ENCODE results near the gene BTG2. TPM values are rescaled to one million over a fixed set of nuclear protein-coding genes. Genes with fewer than 3 reads are reported as not detected.

BTG2 gene
- total RNA-seq, 1 donor from 2014 or later: 32.4 TPM

DNA sequence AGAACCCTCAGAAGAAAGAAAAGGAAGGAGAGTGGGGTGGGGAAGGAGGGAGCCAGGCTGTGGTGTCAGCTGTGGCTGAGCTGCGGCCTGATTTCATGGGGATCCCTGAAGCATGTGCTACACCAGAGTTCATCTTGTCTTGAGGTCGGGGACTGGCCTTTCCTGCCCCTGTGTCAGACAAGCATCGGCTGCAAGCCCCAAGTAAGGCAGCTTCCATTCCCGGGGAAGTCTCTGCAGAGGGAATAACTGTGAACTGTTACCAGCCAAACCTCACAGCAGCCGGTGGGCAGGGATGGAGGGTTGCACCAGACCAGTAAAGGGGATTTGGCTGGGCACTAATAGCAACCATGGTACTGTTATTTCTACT lies 35.7 kb upstream of the BTG2 start:
- no peaks in the 10 kb centered on the region for H3K27me3 ChIP-seq (ENCODE audit: control insufficient read depth in 3 of 3, insufficient read depth in 3 of 3, low read length in 3 of 3)
- H3K4me1 ChIP-seq (ENCODE audit: control insufficient read depth in 3 of 3, insufficient read depth in 3 of 3, low read length in 3 of 3): peaks cover 49 to 60% (median 59%) of the 10 kb centered on the region in 3 donors
- no peaks in the 10 kb centered on the region for H3K36me3 ChIP-seq (ENCODE audit: control insufficient read depth in 3 of 3, insufficient read depth in 3 of 3, low read length in 3 of 3)
- peak overlapping the region; percentile 69 for H3K27ac ChIP-seq (ENCODE audit: low read depth, low read length)
- no peaks in the 10 kb centered on the region for H3K9me3 ChIP-seq (ENCODE audit: control insufficient read depth in 3 of 3, low read length in 3 of 3)
- no peak overlapping the region for H3K4me3 ChIP-seq (ENCODE audit: low read length in 3 of 3)
- peak overlapping the region in 1 of 3 donors; percentile 28 for H3K9ac ChIP-seq (ENCODE audit: low read depth in 1 of 3, low read length in 3 of 3)

DNA sequence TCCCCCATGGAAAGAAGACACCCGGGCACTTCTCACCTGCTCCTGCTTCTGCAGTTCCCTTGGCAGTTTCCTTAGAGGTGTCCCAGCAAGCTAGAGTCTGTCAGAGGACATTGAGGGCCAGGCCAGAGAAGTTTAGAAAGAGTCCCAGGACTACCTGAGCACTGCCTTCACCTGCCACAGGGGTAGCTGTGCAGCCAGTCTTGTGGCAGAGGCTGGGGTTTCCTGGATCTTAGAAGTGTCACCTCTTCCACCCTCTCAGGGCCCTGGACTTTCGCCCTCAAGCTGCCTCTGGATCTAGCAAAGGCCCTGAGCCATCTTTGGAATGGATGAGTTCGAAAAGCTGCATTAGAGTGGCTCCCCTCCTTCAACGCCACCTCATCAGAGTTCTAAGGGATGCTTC lies 34.9 kb upstream of the BTG2 start:
- Histone ChIP-seq H3K9me3 (ENCODE audit: control insufficient read depth in 3 of 3, low read length in 3 of 3) (no peaks in the 10 kb centered on the region), H3K27me3 (ENCODE audit: control insufficient read depth in 3 of 3, insufficient read depth in 3 of 3, low read length in 3 of 3) (no peaks in the 10 kb centered on the region), H3K4me1 (ENCODE audit: control insufficient read depth in 3 of 3, insufficient read depth in 3 of 3, low read length in 3 of 3) (peaks cover 56 to 68% (median 67%) of the 10 kb centered on the region in 3 donors), H3K4me3 (ENCODE audit: low read length in 3 of 3) (peak overlapping the region in 2 of 3 donors; percentile 22 to 41), H3K27ac (ENCODE audit: low read depth, low read length) (peak overlapping the region; percentile 69), H3K9ac (ENCODE audit: low read depth in 1 of 3, low read length in 3 of 3) (peak overlapping the region in 2 of 3 donors; percentile 28 to 69), H3K36me3 (ENCODE audit: control insufficient read depth in 3 of 3, insufficient read depth in 3 of 3, low read length in 3 of 3) (no peaks in the 10 kb centered on the region)

DNA sequence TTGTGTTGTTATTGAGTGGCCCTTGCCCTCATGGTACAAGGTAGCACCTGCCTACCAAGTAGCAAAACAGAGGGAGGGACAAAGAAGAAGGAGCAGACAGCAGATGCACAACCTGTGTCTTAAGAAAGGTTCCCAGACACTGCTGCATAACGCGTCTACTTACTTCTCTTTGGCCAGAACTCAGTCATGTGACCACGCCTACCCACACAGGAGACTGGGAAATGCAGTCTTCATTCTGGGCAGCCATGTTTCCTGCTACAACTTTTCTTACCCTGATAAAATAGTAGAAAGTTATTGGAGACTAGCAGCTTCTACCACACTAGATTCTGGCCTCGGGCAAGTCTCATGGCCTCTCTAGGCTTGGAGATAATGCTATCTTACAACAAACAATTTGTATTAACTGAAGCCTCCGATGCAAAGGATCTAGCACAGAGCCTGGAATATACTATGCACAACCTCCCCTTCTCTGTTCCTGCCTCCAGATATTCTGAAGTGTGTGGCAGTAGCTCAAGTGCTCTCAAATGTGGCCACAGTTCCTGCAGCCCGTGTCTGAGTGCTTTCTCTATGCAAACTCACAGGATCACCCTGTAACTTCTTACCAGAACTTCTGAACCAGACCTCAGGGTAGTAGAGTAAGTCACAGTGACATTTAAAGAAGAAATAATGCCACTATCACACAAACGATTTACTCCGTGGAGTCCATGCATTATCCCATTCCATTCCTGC lies 34.1 kb upstream of the BTG2 start:
- peak overlapping the region; percentile 69 for H3K27ac ChIP-seq (ENCODE audit: low read depth, low read length)
- peak overlapping the region in 2 of 3 donors; percentile 28 to 69 for H3K9ac ChIP-seq (ENCODE audit: low read depth in 1 of 3, low read length in 3 of 3)
- H3K36me3 ChIP-seq (ENCODE audit: control insufficient read depth in 3 of 3, insufficient read depth in 3 of 3, low read length in 3 of 3): no peaks in the 10 kb centered on the region
- H3K4me3 ChIP-seq (ENCODE audit: low read length in 3 of 3): peak overlapping the region in 2 of 3 donors; percentile 22 to 41
- H3K4me1 ChIP-seq (ENCODE audit: control insufficient read depth in 3 of 3, insufficient read depth in 3 of 3, low read length in 3 of 3): peaks cover 62 to 75% (median 73%) of the 10 kb centered on the region in 3 donors
- no peaks in the 10 kb centered on the region for H3K27me3 ChIP-seq (ENCODE audit: control insufficient read depth in 3 of 3, insufficient read depth in 3 of 3, low read length in 3 of 3)
- no peaks in the 10 kb centered on the region for H3K9me3 ChIP-seq (ENCODE audit: control insufficient read depth in 3 of 3, low read length in 3 of 3)

DNA sequence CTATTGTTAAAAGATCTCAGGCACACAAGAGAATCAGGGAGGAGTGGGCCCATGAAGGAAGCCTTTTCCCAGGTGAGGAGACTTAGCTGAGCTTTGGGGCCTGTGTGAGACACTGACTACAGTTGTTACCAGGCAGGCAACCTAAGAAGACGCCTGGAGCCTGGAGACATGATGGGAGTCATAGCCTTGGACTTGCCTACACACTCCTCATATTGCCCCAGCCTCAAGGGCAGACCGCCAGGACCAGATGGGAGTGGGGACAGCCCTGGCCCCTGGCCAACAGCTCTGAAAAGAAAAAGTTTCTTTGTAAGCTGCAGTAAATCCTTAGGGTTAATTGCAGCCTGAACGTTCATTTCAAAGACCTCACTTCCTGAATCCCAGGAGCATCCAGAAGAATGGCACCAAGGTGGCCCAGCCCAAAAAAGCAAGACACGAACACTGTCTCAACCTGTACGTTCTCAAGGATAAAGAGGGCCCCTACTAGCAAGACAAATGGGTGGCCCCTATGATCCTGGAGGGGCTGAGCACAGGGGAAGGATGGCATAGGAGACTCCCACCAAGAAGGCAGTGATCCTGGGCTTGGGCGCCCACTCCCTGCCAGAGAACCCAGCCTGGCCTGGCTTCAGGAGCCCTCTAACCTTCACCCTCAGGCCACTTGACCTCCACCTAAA lies 33.2 kb upstream of the BTG2 start:
- no peaks in the 10 kb centered on the region for H3K36me3 ChIP-seq (ENCODE audit: control insufficient read depth in 3 of 3, insufficient read depth in 3 of 3, low read length in 3 of 3)
- no peak overlapping the region for H3K4me3 ChIP-seq (ENCODE audit: low read length in 3 of 3)
- H3K9ac ChIP-seq (ENCODE audit: low read depth in 1 of 3, low read length in 3 of 3): peak overlapping the region in 2 of 3 donors; percentile 21 to 83
- peaks cover 71 to 83% (median 82%) of the 10 kb centered on the region in 3 donors for H3K4me1 ChIP-seq (ENCODE audit: control insufficient read depth in 3 of 3, insufficient read depth in 3 of 3, low read length in 3 of 3)
- H3K27ac ChIP-seq (ENCODE audit: low read depth, low read length): no peak overlapping the region
- no peaks in the 10 kb centered on the region for H3K27me3 ChIP-seq (ENCODE audit: control insufficient read depth in 3 of 3, insufficient read depth in 3 of 3, low read length in 3 of 3)
- H3K9me3 ChIP-seq (ENCODE audit: control insufficient read depth in 3 of 3, low read length in 3 of 3): no peaks in the 10 kb centered on the region

DNA sequence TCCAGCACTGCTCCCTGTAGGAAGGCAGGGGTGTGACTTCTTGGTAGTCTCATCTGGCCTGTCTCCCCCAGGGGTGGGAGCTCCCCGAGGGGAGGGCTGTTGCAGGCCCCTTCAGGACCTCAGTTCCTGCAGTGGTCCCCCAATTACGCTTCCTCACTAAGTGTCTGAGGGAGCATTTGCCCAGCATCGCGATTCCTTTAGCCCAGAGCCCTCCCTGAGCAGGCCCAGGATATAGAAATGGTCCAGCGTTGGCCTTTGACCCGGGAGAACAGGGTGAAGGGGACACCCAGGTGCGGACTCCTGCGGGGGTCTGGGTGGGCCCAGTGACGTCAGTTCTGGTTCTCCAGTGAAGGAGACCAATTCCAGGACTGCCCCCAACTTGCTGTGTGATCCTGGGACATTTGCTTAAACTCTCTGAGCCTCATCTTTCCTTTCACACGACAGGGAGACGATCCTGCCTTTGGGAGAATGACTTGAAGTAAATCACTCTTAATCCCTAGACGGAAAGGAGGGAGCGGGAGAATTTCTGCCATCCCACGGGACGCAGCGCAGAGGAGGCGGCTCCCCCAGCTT lies 32.6 kb upstream of the BTG2 start:
- Histone ChIP-seq H3K4me1 (ENCODE audit: control insufficient read depth in 3 of 3, insufficient read depth in 3 of 3, low read length in 3 of 3) (peaks cover 75 to 86% (median 86%) of the 10 kb centered on the region in 3 donors), H3K27me3 (ENCODE audit: control insufficient read depth in 3 of 3, insufficient read depth in 3 of 3, low read length in 3 of 3) (no peaks in the 10 kb centered on the region), H3K27ac (ENCODE audit: low read depth, low read length) (peak overlapping the region; percentile 98), H3K36me3 (ENCODE audit: control insufficient read depth in 3 of 3, insufficient read depth in 3 of 3, low read length in 3 of 3) (no peaks in the 10 kb centered on the region), H3K4me3 (ENCODE audit: low read length in 3 of 3) (peak overlapping the region in 2 of 3 donors; percentile 45 to 62), H3K9ac (ENCODE audit: low read depth in 1 of 3, low read length in 3 of 3) (peak overlapping the region in 2 of 3 donors; percentile 64 to 83), H3K9me3 (ENCODE audit: control insufficient read depth in 3 of 3, low read length in 3 of 3) (no peaks in the 10 kb centered on the region)

DNA sequence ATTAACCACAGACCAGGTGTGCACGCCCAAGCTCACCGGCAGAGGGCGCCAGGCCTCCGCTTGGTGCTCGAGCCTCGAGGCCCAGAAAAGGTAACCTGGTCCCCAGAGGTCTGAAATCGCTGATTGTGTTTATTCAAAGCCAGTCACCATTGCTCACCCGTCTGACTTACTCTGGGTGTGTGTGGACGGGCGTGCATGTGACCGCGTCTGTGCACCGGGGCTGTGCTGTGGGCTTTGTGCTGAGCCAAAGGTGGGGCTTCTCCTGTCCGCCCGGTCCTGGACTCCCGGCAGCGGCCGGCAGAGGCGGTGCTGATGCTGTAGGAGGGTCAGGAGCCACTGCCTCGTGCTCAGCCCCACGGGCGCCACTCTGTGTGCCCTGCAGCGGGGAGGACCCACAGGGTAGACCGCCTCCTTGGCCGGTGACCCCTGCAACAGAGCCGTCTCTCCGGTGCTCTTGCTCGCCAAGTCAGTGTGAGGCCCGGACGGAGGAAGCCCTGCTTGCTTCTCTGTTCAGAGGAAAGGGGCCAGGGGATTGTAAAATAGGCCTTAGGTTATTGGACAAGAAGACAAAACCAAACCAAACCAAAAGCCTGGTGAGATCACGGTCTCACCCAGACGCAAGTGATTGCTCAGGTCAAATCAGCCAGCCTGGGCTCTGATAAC lies 32.0 kb upstream of the BTG2 start:
- no peaks in the 10 kb centered on the region for H3K9me3 ChIP-seq (ENCODE audit: control insufficient read depth in 3 of 3, low read length in 3 of 3)
- peak overlapping the region; percentile 45 to 71 (median 62) for H3K4me3 ChIP-seq (ENCODE audit: low read length in 3 of 3)
- peak overlapping the region; percentile 98 for H3K27ac ChIP-seq (ENCODE audit: low read depth, low read length)
- H3K36me3 ChIP-seq (ENCODE audit: control insufficient read depth in 3 of 3, insufficient read depth in 3 of 3, low read length in 3 of 3): no peaks in the 10 kb centered on the region
- peaks cover 78 to 90% (median 89%) of the 10 kb centered on the region in 3 donors for H3K4me1 ChIP-seq (ENCODE audit: control insufficient read depth in 3 of 3, insufficient read depth in 3 of 3, low read length in 3 of 3)
- no peaks in the 10 kb centered on the region for H3K27me3 ChIP-seq (ENCODE audit: control insufficient read depth in 3 of 3, insufficient read depth in 3 of 3, low read length in 3 of 3)
- H3K9ac ChIP-seq (ENCODE audit: low read depth in 1 of 3, low read length in 3 of 3): peak overlapping the region; percentile 48 to 83 (median 64)

DNA sequence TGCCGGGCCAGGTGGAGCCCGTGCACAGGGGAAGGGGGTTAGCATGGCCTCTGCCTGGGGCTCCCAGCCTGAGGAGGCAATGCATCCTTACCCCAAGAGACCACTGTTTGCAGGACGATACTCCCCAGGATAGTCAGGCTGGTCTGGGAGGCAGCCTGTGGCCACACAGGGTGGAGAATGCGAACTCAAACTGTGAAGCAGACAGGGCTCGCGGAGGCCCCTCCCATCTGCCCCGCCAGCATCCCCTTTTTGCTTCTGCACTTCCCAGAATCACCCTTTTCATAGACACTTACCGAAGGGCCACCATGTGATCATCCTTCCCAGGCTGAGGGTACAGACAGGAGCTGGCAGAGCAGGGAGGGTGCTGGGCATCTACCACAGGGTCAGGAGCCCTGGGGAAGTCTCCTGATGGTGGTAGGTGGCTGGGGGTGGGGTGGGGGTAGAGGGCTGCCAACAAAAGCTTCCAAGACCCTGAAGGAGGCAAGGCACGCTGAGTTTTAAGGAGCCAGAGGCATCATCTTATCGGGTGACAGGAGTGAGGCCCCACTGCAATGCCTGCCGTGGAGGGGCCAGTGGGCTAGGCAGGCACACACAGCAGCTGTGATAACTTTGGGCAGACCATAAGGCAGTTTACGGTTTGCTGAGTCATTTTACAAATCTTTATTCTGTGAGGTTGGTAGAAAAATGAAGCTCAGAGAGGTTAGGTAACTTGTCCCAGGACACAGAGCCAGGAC lies 31.3 kb upstream of the BTG2 start:
- H3K4me1 ChIP-seq (ENCODE audit: control insufficient read depth in 3 of 3, insufficient read depth in 3 of 3, low read length in 3 of 3): peaks cover 80 to 91% (median 90%) of the 10 kb centered on the region in 3 donors
- H3K9ac ChIP-seq (ENCODE audit: low read depth in 1 of 3, low read length in 3 of 3): peak overlapping the region; percentile 62 to 83 (median 64)
- no peaks in the 10 kb centered on the region for H3K27me3 ChIP-seq (ENCODE audit: control insufficient read depth in 3 of 3, insufficient read depth in 3 of 3, low read length in 3 of 3)
- H3K9me3 ChIP-seq (ENCODE audit: control insufficient read depth in 3 of 3, low read length in 3 of 3): no peaks in the 10 kb centered on the region
- H3K27ac ChIP-seq (ENCODE audit: low read depth, low read length): peak overlapping the region; percentile 98
- H3K36me3 ChIP-seq (ENCODE audit: control insufficient read depth in 3 of 3, insufficient read depth in 3 of 3, low read length in 3 of 3): no peaks in the 10 kb centered on the region
- peak overlapping the region; percentile 7 to 71 (median 45) for H3K4me3 ChIP-seq (ENCODE audit: low read length in 3 of 3)

DNA sequence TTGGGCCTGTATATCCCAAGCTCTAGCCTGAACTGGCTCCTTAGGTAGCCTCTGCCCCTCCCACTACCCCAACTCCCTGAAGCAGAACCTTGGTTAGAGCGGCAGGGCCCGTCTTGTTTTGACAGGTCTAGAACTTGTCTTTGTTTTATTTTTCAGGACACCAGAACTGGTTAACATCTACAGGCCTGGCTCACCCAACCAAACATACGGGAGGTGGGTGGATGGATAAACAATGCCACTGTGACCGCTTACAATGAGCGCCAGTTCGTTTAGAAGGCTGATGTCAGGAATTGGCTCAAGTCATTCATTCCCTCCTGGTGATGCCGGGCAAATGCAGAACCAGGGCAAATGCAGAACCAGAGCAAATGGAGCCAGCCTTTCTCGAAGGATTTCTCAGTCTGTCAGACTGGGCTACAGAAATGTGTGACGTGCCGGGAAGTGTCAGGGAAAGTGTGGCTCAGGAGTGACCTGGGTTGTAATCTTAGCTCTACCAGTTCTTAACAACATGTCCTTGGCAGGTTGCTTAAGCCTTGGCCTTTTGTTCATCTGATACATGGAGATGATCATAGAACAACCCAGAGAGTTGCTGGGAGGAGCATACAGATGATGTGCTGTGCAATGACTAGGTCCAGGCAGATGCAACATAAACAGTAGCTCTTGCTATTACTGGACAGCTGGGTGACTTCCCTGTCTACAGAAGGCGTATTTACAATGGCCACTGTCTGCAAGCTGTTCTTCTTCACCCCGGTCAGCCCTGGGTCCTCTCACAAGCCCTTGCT lies 30.5 kb upstream of the BTG2 start:
- Histone ChIP-seq H3K9ac (ENCODE audit: low read depth in 1 of 3, low read length in 3 of 3) (peak overlapping the region; percentile 26 to 83 (median 62)), H3K27ac (ENCODE audit: low read depth, low read length) (peak overlapping the region; percentile 98), H3K4me1 (ENCODE audit: control insufficient read depth in 3 of 3, insufficient read depth in 3 of 3, low read length in 3 of 3) (peaks cover 83 to 91% (median 90%) of the 10 kb centered on the region in 3 donors), H3K9me3 (ENCODE audit: control insufficient read depth in 3 of 3, low read length in 3 of 3) (no peaks in the 10 kb centered on the region), H3K27me3 (ENCODE audit: control insufficient read depth in 3 of 3, insufficient read depth in 3 of 3, low read length in 3 of 3) (no peaks in the 10 kb centered on the region), H3K4me3 (ENCODE audit: low read length in 3 of 3) (peak overlapping the region in 2 of 3 donors; percentile 7 to 29), H3K36me3 (ENCODE audit: control insufficient read depth in 3 of 3, insufficient read depth in 3 of 3, low read length in 3 of 3) (no peaks in the 10 kb centered on the region)

All from skeletal muscle tissue (tissue), 4 donors.